ENCODE data around the gene IL17F.
A peak's percentile ranks its signal among the peaks of the same experiment; 100 is the strongest.

The IL17F gene

GRCh38 chr6:52244400-52244799 is at the start of gene IL17F:
TSS of gene IL17F (minus strand) at chr6:52244500. CDS start at chr6:52244429, 71 bp downstream.
- TF ChIP-seq TEAD4 (IDR thresholded peaks at IDR 0.05) (no peak), YY1 (IDR thresholded peaks at IDR 0.05; ENCODE audit: low read depth) (no peak), EP300 (IDR thresholded peaks at IDR 0.05; ENCODE audit: borderline replicate concordance) (no peak), CEBPB (IDR thresholded peaks at IDR 0.05) (no peak), REST (IDR thresholded peaks at IDR 0.05; ENCODE audit: low read depth) (no peak), FOXM1 (IDR thresholded peaks at IDR 0.05; ENCODE audit: borderline replicate concordance, low read depth) (no peak), TAF1 (IDR thresholded peaks at IDR 0.05; ENCODE audit: low read depth) (no peak), NFIC (IDR thresholded peaks at IDR 0.05) (no peak), MAX (IDR thresholded peaks at IDR 0.05) (no peak), TCF12 (IDR thresholded peaks at IDR 0.05; ENCODE audit: low read depth) (no peak), ZBTB7A (IDR thresholded peaks at IDR 0.05; ENCODE audit: low read depth) (no peak), USF1 (IDR thresholded peaks at IDR 0.05) (no peak), RAD21 (IDR thresholded peaks at IDR 0.05; ENCODE audit: low read depth) (no peak), CREB1 (IDR thresholded peaks at IDR 0.05; ENCODE audit: low read depth) (no peak), EGR1 (IDR thresholded peaks at IDR 0.05) (no peak)

- no peak for TF ChIP-seq TEAD4 (IDR thresholded peaks at IDR 0.05)
- TF ChIP-seq NFIC (IDR thresholded peaks at IDR 0.05) = peak; percentile 11; the same call in 1 of the 2 replicates
- no peak for TF ChIP-seq MAX (IDR thresholded peaks at IDR 0.05)
Observed at GRCh38 chr6:52293067-52293466, 48.8 kb upstream of the IL17F start.

GRCh38 chr6:52288841-52289240 is 44.5 kb upstream of the IL17F start:
- TF ChIP-seq YY1 (IDR thresholded peaks at IDR 0.05; ENCODE audit: low read depth) = no peak
- TF ChIP-seq TCF12 (IDR thresholded peaks at IDR 0.05; ENCODE audit: low read depth) = no peak
- no peak for TF ChIP-seq NFIC (IDR thresholded peaks at IDR 0.05)
- no peak for TF ChIP-seq MAX (IDR thresholded peaks at IDR 0.05)
- no peak for TF ChIP-seq CEBPB (IDR thresholded peaks at IDR 0.05)

GRCh38 chr6:52288216-52288615 is 43.9 kb upstream of the IL17F start:
- TF ChIP-seq REST (IDR thresholded peaks at IDR 0.05; ENCODE audit: low read depth) = no peak
- TF ChIP-seq RAD21 (IDR thresholded peaks at IDR 0.05; ENCODE audit: low read depth) = no peak
- no peak for TF ChIP-seq TEAD4 (IDR thresholded peaks at IDR 0.05)
- no peak for TF ChIP-seq CREB1 (IDR thresholded peaks at IDR 0.05; ENCODE audit: low read depth)
- TF ChIP-seq TCF12 (IDR thresholded peaks at IDR 0.05; ENCODE audit: low read depth) = no peak
- no peak for TF ChIP-seq USF1 (IDR thresholded peaks at IDR 0.05)
- TF ChIP-seq CEBPB (IDR thresholded peaks at IDR 0.05) = no peak
- TF ChIP-seq EGR1 (IDR thresholded peaks at IDR 0.05) = no peak
- no peak for TF ChIP-seq YY1 (IDR thresholded peaks at IDR 0.05; ENCODE audit: low read depth)
- TF ChIP-seq FOXM1 (IDR thresholded peaks at IDR 0.05; ENCODE audit: borderline replicate concordance, low read depth) = no peak

GRCh38 chr6:52286798-52287432 is 42.6 kb upstream of the IL17F start:
- TF ChIP-seq MAX (IDR thresholded peaks at IDR 0.05) (no peak), EP300 (IDR thresholded peaks at IDR 0.05; ENCODE audit: borderline replicate concordance) (no peak), TEAD4 (IDR thresholded peaks at IDR 0.05) (0 out of 2 replicates have a peak, but pooled peaks have one; percentile 14), YY1 (IDR thresholded peaks at IDR 0.05; ENCODE audit: low read depth) (peak; percentile 70; the same call in 1 of the 2 replicates), ZBTB7A (IDR thresholded peaks at IDR 0.05; ENCODE audit: low read depth) (no peak), CEBPB (IDR thresholded peaks at IDR 0.05) (peak; percentile 85), FOXM1 (IDR thresholded peaks at IDR 0.05; ENCODE audit: borderline replicate concordance, low read depth) (no peak), REST (IDR thresholded peaks at IDR 0.05; ENCODE audit: low read depth) (no peak), TCF12 (IDR thresholded peaks at IDR 0.05; ENCODE audit: low read depth) (no peak), CREB1 (IDR thresholded peaks at IDR 0.05; ENCODE audit: low read depth) (no peak), USF1 (IDR thresholded peaks at IDR 0.05) (no peak), TAF1 (IDR thresholded peaks at IDR 0.05; ENCODE audit: low read depth) (no peak), NFIC (IDR thresholded peaks at IDR 0.05) (no peak), EGR1 (IDR thresholded peaks at IDR 0.05) (no peak), RAD21 (IDR thresholded peaks at IDR 0.05; ENCODE audit: low read depth) (peak; percentile 72)
